Subcutaneous abdominal adipose tissue (tissue), 5 donors: Measurements from ENCODE around the gene RAPGEF2.

ENCODE experiments used
- H3K27ac ChIP-seq: one replicate; pipeline ENCODE4 v1.7.0; 2013; ENCODE audit warnings: low read depth, mild to moderate bottlenecking, inconsistent platforms, low read length, moderate library complexity
- H3K27me3 ChIP-seq, 5 donors: one replicate each; pipeline ENCODE4 v1.7.0; 2013; ENCODE audit warnings: low read length in 5 of 5, inconsistent platforms in 1 of 5; ENCODE audit not compliant: control insufficient read depth in 5 of 5, insufficient read depth in 4 of 5
- H3K36me3 ChIP-seq, 5 donors: one replicate each; pipeline ENCODE4 v1.7.0; 2013; ENCODE audit warnings: low read length in 5 of 5; ENCODE audit not compliant: control insufficient read depth in 5 of 5, insufficient read depth in 5 of 5
- H3K4me1 ChIP-seq, 5 donors: one replicate each; pipeline ENCODE4 v1.7.0; 2013; ENCODE audit warnings: low read length in 5 of 5, mild to moderate bottlenecking in 3 of 5, moderate library complexity in 1 of 5; ENCODE audit not compliant: control insufficient read depth in 5 of 5, insufficient read depth in 5 of 5
- H3K4me3 ChIP-seq, 5 donors: one replicate each; pipeline ENCODE4 v1.7.0; 2013; ENCODE audit warnings: low read length in 5 of 5, low read depth in 1 of 5
- H3K9ac ChIP-seq, 5 donors: one replicate each; pipeline ENCODE4 v1.7.0; 2013; ENCODE audit warnings: low read length in 5 of 5, mild to moderate bottlenecking in 4 of 5, moderate library complexity in 3 of 5
- H3K9me3 ChIP-seq, 5 donors: one replicate each; pipeline ENCODE4 v1.7.0; 2013; ENCODE audit warnings: low read length in 5 of 5; ENCODE audit not compliant: control insufficient read depth in 5 of 5
- donor health status: healthy.
- donor health status: healthy.
- donor health status: healthy.
- donor health status: healthy.
- donor health status: healthy.

The RAPGEF2 gene

DNA sequence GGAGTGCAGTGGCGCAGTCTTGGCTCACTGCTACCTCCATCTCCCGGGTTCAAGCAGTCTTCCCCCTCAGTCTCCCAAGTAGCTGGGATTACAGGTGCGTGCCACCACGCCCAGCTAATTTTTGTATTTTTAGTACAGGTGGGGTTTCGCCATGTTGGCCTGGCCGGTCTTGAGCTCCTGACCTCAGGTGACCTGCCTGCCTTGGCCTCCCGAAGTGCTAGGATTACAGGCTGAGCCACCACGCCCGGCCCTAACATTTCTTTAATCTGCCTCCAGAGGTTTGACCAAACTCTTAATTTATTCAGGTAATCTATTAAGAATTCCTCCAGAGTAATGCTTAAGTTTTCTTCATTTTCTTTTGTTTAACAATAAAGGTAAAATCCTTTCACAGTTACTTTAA lies 171.0 kb downstream of the RAPGEF2 start:
- H3K27ac ChIP-seq, result peak overlapping the region; percentile 47
- no peaks in the 10 kb centered on the region for H3K9me3 ChIP-seq
- no peaks in the 10 kb centered on the region for H3K36me3 ChIP-seq
- no peak overlapping the region for H3K4me3 ChIP-seq
- H3K9ac ChIP-seq, result no peak overlapping the region
- peaks cover 0 to 41% (median 35%) of the 10 kb centered on the region in 5 donors for H3K4me1 ChIP-seq
- no peaks in the 10 kb centered on the region for H3K27me3 ChIP-seq

DNA sequence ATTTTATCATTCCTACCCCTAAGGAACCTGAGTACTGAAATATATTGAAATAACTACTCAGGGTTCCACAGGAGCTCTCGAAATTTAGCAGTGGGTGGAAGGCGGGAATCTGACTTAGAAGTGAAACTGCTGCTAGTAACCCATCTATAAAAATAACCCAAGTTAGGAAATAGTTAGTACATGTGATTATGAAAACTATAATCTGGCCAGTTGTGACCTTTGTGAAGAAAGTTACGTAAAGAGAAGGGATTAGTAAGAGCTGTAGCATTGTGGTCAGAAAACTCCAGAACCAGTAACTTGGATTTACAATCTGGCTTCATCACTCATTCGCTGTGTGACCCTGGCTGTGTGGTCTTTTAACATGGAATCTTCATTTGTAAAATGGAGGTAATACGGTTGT lies 175.5 kb downstream of the RAPGEF2 start:
- peak overlapping the region; percentile 17 for H3K27ac ChIP-seq
- H3K9ac ChIP-seq, result peak overlapping the region in 1 of 5 donors; percentile 6
- H3K36me3 ChIP-seq, result no peaks in the 10 kb centered on the region
- H3K27me3 ChIP-seq, result no peaks in the 10 kb centered on the region
- no peaks in the 10 kb centered on the region for H3K9me3 ChIP-seq
- H3K4me3 ChIP-seq, result no peak overlapping the region
- peaks cover 0 to 14% (median 5%) of the 10 kb centered on the region in 5 donors for H3K4me1 ChIP-seq

DNA sequence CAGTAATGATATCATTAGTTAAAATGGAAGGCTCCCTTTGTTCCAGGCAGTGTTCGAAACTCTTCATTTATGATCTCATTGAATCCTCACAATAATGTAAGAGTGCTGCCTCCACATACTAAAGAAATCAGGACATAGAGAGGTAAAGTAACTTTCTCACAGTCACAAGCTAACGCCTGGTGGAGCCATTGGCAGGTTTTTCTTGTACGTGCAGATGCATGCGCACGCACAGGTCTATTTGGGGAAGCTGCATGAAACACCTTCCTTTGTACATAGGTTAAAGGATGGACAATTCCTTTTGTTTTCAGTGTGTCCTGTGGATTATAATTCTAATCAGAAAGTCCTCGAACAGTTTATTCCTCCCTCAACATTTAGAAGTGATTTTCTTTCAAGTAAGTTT lies 176.2 kb downstream of the RAPGEF2 start:
- H3K36me3 ChIP-seq, result no peaks in the 10 kb centered on the region
- no peaks in the 10 kb centered on the region for H3K9me3 ChIP-seq

DNA sequence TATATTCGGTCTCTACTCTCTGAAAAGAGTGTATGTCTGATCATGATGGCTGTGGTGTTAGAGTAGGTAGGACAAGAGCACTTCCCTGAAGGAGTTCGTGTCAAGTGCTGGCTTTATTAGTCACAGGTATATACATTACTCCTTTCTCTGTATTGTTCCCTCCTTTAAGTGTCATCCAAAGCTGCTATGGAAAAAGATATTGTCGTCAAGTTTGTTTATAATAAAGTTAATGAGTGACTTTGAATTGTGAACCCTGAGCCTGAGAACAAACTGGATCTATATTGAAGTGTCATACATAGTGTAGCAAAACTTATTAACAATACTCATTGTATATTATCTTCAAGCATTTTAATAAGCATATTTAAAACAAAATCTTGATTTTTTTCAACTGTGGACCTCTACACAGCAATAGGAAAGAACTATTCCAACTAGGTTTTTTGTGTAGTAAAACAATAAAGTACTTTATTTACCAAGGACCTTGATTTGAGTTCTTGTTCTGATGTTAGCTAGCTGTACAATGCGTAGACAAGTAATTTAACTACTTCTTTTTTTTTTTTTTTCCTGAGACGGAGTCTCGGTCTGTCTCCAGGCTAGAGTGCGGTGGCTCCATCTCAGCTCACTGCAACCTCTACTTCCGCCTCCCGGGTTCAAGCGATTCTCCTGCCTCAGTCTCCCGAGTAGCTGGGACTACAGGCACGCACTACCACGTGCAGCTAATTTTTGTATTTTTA lies 177.7 kb downstream of the RAPGEF2 start:
- Histone ChIP-seq H3K9ac (no peak overlapping the region), H3K9me3 (no peaks in the 10 kb centered on the region), H3K27ac (no peak overlapping the region), H3K36me3 (no peaks in the 10 kb centered on the region), H3K4me3 (no peak overlapping the region), H3K4me1 (peaks cover 0 to 8% (median 6%) of the 10 kb centered on the region in 5 donors), H3K27me3 (no peaks in the 10 kb centered on the region)

More for the DNA sequence above, 176.2 kb downstream of the RAPGEF2 start:
- peak overlapping the region; percentile 17 for H3K27ac ChIP-seq
- peaks cover 0 to 10% (median 4%) of the 10 kb centered on the region in 5 donors for H3K4me1 ChIP-seq
- H3K27me3 ChIP-seq, result no peaks in the 10 kb centered on the region
- H3K9ac ChIP-seq, result no peak overlapping the region
- H3K4me3 ChIP-seq, result no peak overlapping the region

DNA sequence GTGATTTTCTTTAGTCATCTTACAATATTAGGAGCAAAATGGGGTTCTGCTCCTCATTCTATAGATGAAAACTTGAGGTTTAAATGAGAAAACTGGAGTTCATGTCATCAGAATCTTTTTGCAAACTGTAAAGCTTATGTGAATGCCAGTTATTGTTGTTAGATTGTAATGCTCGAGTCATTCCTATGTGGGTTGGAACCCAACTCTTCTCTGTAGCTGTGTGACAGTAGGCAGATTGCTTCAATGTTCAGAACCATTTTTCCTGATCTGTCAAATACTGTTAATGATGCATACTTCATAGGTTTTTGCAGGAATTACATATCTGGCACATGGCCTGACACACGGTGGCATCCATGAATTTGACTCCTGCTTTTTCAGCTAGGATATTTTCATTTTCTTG lies 178.9 kb downstream of the RAPGEF2 start:
- peaks cover 0 to 8% (median 6%) of the 10 kb centered on the region in 5 donors for H3K4me1 ChIP-seq
- no peak overlapping the region for H3K9ac ChIP-seq
- H3K4me3 ChIP-seq, result no peak overlapping the region
- H3K27me3 ChIP-seq, result no peaks in the 10 kb centered on the region
- peaks cover 0 to 2% (median 0%) of the 10 kb centered on the region in 5 donors for H3K36me3 ChIP-seq
- H3K27ac ChIP-seq, result no peak overlapping the region
- no peaks in the 10 kb centered on the region for H3K9me3 ChIP-seq

DNA sequence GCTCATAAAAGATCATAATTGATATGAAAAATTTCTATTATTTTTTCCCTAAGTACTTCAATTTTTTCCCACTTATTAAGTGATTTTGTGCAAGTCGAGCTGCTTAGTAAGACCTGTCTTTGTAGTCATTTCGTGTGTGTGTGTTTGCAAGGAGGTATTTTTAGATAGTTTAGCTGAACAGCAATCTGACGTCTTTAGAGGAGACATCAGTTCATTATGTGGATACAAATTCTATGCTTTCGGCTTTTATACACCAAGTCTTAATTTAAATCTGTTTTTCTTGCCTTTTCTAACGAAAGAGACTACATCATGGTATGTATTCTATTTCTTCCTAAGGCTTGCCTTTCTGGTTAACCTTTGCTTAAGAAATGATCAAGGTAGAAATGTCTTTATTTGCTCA lies 179.4 kb downstream of the RAPGEF2 start:
- H3K27me3 ChIP-seq, result no peaks in the 10 kb centered on the region
- H3K36me3 ChIP-seq, result peaks cover 0 to 2% (median 0%) of the 10 kb centered on the region in 5 donors
- H3K27ac ChIP-seq, result no peak overlapping the region
- no peak overlapping the region for H3K4me3 ChIP-seq
- H3K9ac ChIP-seq, result no peak overlapping the region
- no peaks in the 10 kb centered on the region for H3K9me3 ChIP-seq
- H3K4me1 ChIP-seq, result peaks cover 0 to 8% (median 6%) of the 10 kb centered on the region in 5 donors

DNA sequence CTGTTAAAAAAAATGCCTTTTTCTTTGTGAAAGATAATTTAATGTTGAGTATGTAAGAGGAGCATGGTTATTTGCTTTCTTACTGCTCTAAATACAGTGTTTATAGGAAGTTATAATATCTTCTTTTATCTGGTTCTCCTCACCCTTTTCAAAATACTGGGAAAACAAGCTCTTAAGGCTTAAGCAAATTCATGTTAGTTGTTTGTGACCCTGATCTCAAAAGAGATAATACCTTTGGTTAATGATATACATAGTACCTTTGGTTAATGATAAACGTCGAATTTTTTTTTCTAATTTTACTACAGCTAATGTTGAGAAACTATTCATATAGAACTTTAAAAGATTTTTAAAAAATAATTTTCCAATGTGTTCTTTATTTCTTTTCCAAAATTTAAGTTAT lies 180.1 kb downstream of the RAPGEF2 start:
- no peaks in the 10 kb centered on the region for H3K27me3 ChIP-seq
- H3K4me3 ChIP-seq, result no peak overlapping the region
- H3K27ac ChIP-seq, result no peak overlapping the region
- H3K36me3 ChIP-seq, result peaks cover 0 to 2% (median 0%) of the 10 kb centered on the region in 5 donors
- H3K9me3 ChIP-seq, result no peaks in the 10 kb centered on the region
- peaks cover 0 to 8% (median 6%) of the 10 kb centered on the region in 5 donors for H3K4me1 ChIP-seq
- H3K9ac ChIP-seq, result no peak overlapping the region

DNA sequence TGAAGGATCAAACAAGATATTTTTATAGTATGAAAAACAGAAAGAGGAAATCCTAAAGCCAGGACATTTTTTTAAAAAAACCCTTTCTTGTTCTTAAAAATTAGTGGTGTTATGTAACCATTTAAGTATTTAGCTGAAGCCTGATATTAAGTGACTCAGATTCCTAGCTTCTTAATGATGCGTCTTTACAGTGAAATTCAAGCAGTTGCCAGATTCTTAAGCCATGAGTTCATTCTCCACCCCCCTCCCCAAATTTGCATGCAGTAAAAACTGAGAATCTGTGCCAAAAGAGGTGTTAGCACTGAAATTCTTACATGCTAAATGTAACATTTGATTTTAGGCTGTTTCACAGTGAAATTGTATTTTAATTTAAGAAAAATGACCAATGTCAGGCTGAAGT lies 180.8 kb downstream of the RAPGEF2 start:
- no peak overlapping the region for H3K9ac ChIP-seq
- no peak overlapping the region for H3K27ac ChIP-seq
- peaks cover 0 to 2% (median 0%) of the 10 kb centered on the region in 5 donors for H3K36me3 ChIP-seq
- no peaks in the 10 kb centered on the region for H3K9me3 ChIP-seq
- H3K27me3 ChIP-seq, result no peaks in the 10 kb centered on the region
- no peak overlapping the region for H3K4me3 ChIP-seq
- H3K4me1 ChIP-seq, result peaks cover 0 to 8% (median 6%) of the 10 kb centered on the region in 5 donors

DNA sequence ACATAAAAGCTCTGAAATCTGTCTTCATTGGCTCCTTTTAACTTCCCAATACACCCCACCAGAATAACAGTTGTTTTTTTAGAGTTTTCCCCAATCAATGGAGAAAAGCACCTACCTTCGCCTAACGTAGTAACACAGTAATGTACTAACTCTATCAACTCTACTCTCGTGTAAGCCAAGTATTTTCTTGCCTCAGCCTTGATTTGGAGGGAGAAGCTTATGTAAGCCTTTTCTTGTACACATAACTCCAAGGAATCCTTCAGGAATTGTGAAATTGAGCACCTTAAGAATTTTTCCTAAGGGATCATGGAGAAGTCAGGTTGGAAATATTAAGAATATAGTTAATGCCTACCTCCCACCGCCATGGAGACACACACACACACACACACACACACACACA lies 181.2 kb downstream of the RAPGEF2 start:
- no peaks in the 10 kb centered on the region for H3K27me3 ChIP-seq
- H3K4me3 ChIP-seq, result no peak overlapping the region
- H3K36me3 ChIP-seq, result peaks cover 0 to 2% (median 0%) of the 10 kb centered on the region in 5 donors
- no peak overlapping the region for H3K9ac ChIP-seq
- peaks cover 0 to 8% (median 6%) of the 10 kb centered on the region in 5 donors for H3K4me1 ChIP-seq
- H3K9me3 ChIP-seq, result no peaks in the 10 kb centered on the region
- H3K27ac ChIP-seq, result no peak overlapping the region

DNA sequence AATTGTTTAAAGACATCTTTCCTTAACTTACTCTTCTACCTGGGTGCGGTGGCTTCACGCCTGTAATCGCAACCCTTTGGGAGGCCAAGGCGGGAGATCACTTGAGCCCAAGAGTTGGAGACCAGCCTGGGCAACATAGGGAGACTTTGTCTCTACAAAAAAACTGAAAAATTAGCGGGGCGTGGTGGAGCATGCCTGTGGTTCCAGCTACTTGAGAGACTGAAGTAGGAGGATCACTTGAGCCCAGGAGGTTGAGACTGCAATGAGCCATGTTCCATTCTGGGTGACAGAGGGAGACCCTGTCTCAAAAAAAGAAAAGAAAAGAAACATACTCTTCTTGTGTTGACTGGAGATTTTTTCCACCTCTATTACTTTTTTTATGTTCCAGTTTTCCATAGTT lies 181.9 kb downstream of the RAPGEF2 start:
- Histone ChIP-seq H3K36me3 (peaks cover 0 to 2% (median 0%) of the 10 kb centered on the region in 5 donors), H3K4me1 (peaks cover 0 to 11% (median 6%) of the 10 kb centered on the region in 5 donors), H3K4me3 (no peak overlapping the region), H3K27ac (no peak overlapping the region), H3K9me3 (no peaks in the 10 kb centered on the region), H3K9ac (no peak overlapping the region), H3K27me3 (no peaks in the 10 kb centered on the region)
